Neural cell (in vitro differentiated cells): Measurements from ENCODE around the gene DIAPH1. TPM values are rescaled to one million over a fixed set of nuclear protein-coding genes. Genes with fewer than 3 reads are reported as not detected.
A peak's percentile ranks its signal among the peaks of the same experiment; 100 is the strongest.

ENCODE experiments used
- H2AFZ ChIP-seq: fragments of 200-600, 300-800 bp; sonication (generic), shearing (Covaris generic); 2 replicates; pipeline ENCODE4 v1.6.0; 2014; ENCODE audit warnings: low read depth, mild to moderate bottlenecking, antibody characterized with exemption, low read length, moderate library complexity
- H3F3A ChIP-seq: fragments of 200-600 bp; shearing (Covaris generic); 2 replicates; pipeline ENCODE4 v1.6.1; 2016; ENCODE audit warnings: mild to moderate bottlenecking, moderate library complexity, mixed read lengths, antibody characterized with exemption, low read length; ENCODE audit not compliant: insufficient read depth, poor library complexity, severe bottlenecking
- H3K27ac ChIP-seq: fragments of 200-600, 300-800 bp; sonication (generic), shearing (Covaris generic); 2 replicates; pipeline ENCODE4 v1.5.1; 2014; ENCODE audit warnings: mild to moderate bottlenecking, low read length, moderate library complexity
- H3K27me3 ChIP-seq: fragments of 300-800, 200-600 bp; sonication (generic), shearing (Covaris generic); 2 replicates; pipeline ENCODE4 v1.6.0; 2014; ENCODE audit warnings: mild to moderate bottlenecking, low read depth, low read length, moderate library complexity; ENCODE audit not compliant: insufficient read depth
- H3K36me3 ChIP-seq: fragments of 300-800, 200-600 bp; sonication (generic), shearing (Covaris generic); 2 replicates; pipeline ENCODE4 v1.5.1; 2014; ENCODE audit warnings: mild to moderate bottlenecking, antibody characterized with exemption, low read length, moderate library complexity; ENCODE audit not compliant: insufficient read depth
- H3K4me2 ChIP-seq: fragments of 300-800, 200-600 bp; sonication (generic), shearing (Covaris generic); 2 replicates; pipeline ENCODE4 v1.6.0; 2014; ENCODE audit warnings: mild to moderate bottlenecking, low read length
- H3K4me3 ChIP-seq: fragments of 300-800, 200-600 bp; sonication (generic), shearing (Covaris generic); 2 replicates; pipeline ENCODE4 v1.5.1; 2014; ENCODE audit warnings: mild to moderate bottlenecking, low read length, moderate library complexity
- H3K79me2 ChIP-seq: fragments of 200-600 bp; shearing (Covaris generic); replicated peaks from 2 replicates; pipeline ENCODE4 v1.6.0; 2014; ENCODE audit warnings: mild to moderate bottlenecking, low read length, moderate library complexity; ENCODE audit not compliant: insufficient read depth
- H3K9ac ChIP-seq: fragments of 300-800, 200-600 bp; sonication (generic), shearing (Covaris generic); 2 replicates; pipeline ENCODE4 v1.6.1; 2016; ENCODE audit warnings: mild to moderate bottlenecking, low read length, mixed read lengths
- H3K9me2 ChIP-seq: fragments of 200-600 bp; shearing (Covaris generic); 2 replicates; pipeline ENCODE4 v1.6.1; 2016; ENCODE audit warnings: mild to moderate bottlenecking, low read length, mixed read lengths; ENCODE audit not compliant: insufficient read depth
- H3K9me3 ChIP-seq: fragments of 200-600, 300-800 bp; sonication (generic), shearing (Covaris generic); 2 replicates; pipeline ENCODE4 v1.6.1; 2016; ENCODE audit warnings: mild to moderate bottlenecking, mixed run types, low read length, moderate library complexity, mixed read lengths
- H4K20me1 ChIP-seq: fragments of 200-600 bp; shearing (Covaris generic); 2 replicates; pipeline ENCODE4 v1.6.1; 2016; ENCODE audit warnings: mild to moderate bottlenecking, mixed run types; ENCODE audit not compliant: insufficient read depth
- CTCF ChIP-seq: fragments of 450-650 bp; IDR thresholded peaks from 2 replicates; pipeline ENCODE4 v1.5.1; 2014; ENCODE audit warnings: antibody characterized with exemption, mild to moderate bottlenecking, moderate library complexity; ENCODE audit not compliant: poor library complexity, severe bottlenecking
- EP300 ChIP-seq: fragments of 450-650 bp; conservative IDR thresholded peaks from 2 replicates; pipeline ENCODE4 v1.6.1; 2014; ENCODE audit warnings: antibody characterized with exemption, mild to moderate bottlenecking, moderate library complexity; ENCODE audit not compliant: poor library complexity, severe bottlenecking
- EZH2 ChIP-seq: fragments of 200-600, 300-800 bp; shearing (Covaris generic), sonication (generic); IDR thresholded peaks from 2 replicates; pipeline ENCODE4 v1.6.1; 2014; ENCODE audit warnings: antibody characterized with exemption, low read length, borderline replicate concordance, mild to moderate bottlenecking; ENCODE audit not compliant: insufficient read depth, poor library complexity, severe bottlenecking
- MXI1 ChIP-seq: fragments of 450-650 bp; conservative IDR thresholded peaks from 2 replicates; pipeline ENCODE4 v1.6.1; 2014; ENCODE audit warnings: antibody characterized with exemption, mild to moderate bottlenecking; ENCODE audit not compliant: poor library complexity, severe bottlenecking
- POLR2AphosphoS5 ChIP-seq: IDR thresholded peaks from 2 replicates; pipeline ENCODE4 v1.6.1; 2012
- RAD21 ChIP-seq: fragments of 450-650 bp; conservative IDR thresholded peaks from 2 replicates; pipeline ENCODE4 v1.6.1; 2014; ENCODE audit warnings: antibody characterized with exemption, mild to moderate bottlenecking, moderate library complexity
- SMC3 ChIP-seq: fragments of 450-650 bp; conservative IDR thresholded peaks from 2 replicates; pipeline ENCODE4 v1.6.1; 2014; ENCODE audit warnings: antibody characterized with exemption, mild to moderate bottlenecking, moderate library complexity; ENCODE audit not compliant: poor library complexity
- TAF1 ChIP-seq: IDR thresholded peaks from 2 replicates; pipeline ENCODE4 v1.6.1; 2012; ENCODE audit warnings: low read depth
- polyA plus RNA-seq: library from polyadenylated mRNA; depleted of rRNA; stranded (reverse); fragments of >200 nt; gene quantifications from 2 replicates; pipeline ENCODE4 v1.2.3, GENCODE V29; 2014
- TF ChIP-seq, protein P1 (sequence below): IDR thresholded peaks from 2 replicates; pipeline ENCODE4 v1.6.1; 2012; ENCODE audit warnings: borderline replicate concordance

DIAPH1 gene
- polyA plus RNA-seq, 1 donor from 2014 or later, result 21.9 TPM

- no peak for TF ChIP-seq CTCF
- no peak for TF ChIP-seq MXI1
Measured at GRCh38 chr5:141558150-141558549, 60.6 kb downstream of the DIAPH1 start (continued).

DNA sequence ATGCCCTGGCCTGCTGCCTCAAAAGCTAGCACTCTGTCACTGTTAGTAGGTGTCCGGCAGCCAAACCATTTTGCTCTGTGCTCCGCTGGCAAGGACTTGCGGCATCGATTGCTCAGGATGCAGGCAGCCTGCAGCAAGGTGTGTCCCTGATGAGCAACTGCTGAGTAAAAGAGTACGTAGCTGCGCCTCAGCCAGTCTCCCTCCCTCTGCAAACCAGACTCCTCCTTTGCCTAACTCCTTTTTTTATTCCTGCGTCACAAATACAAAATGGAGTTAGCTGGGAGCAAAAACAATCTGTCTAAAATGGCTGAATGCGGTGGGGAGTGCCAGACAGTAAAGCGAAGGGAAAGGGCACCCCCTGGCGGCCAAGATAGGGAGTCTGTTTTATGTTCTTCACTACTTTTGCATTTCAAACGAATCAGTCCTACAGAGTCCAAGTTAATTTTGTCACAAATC lies 61.1 kb downstream of the DIAPH1 start:
- no peak overlapping the region for H2AFZ ChIP-seq
- TF ChIP-seq TAF1 (no peak), CTCF (peak; percentile 64), EZH2 (no peak), MXI1 (no peak), SMC3 (peak; percentile 70), RAD21 (peak; percentile 66), POLR2AphosphoS5 (no peak), EP300 (no peak)
- TF ChIP-seq, protein P1, sequence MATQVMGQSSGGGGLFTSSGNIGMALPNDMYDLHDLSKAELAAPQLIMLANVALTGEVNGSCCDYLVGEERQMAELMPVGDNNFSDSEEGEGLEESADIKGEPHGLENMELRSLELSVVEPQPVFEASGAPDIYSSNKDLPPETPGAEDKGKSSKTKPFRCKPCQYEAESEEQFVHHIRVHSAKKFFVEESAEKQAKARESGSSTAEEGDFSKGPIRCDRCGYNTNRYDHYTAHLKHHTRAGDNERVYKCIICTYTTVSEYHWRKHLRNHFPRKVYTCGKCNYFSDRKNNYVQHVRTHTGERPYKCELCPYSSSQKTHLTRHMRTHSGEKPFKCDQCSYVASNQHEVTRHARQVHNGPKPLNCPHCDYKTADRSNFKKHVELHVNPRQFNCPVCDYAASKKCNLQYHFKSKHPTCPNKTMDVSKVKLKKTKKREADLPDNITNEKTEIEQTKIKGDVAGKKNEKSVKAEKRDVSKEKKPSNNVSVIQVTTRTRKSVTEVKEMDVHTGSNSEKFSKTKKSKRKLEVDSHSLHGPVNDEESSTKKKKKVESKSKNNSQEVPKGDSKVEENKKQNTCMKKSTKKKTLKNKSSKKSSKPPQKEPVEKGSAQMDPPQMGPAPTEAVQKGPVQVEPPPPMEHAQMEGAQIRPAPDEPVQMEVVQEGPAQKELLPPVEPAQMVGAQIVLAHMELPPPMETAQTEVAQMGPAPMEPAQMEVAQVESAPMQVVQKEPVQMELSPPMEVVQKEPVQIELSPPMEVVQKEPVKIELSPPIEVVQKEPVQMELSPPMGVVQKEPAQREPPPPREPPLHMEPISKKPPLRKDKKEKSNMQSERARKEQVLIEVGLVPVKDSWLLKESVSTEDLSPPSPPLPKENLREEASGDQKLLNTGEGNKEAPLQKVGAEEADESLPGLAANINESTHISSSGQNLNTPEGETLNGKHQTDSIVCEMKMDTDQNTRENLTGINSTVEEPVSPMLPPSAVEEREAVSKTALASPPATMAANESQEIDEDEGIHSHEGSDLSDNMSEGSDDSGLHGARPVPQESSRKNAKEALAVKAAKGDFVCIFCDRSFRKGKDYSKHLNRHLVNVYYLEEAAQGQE, result no peak
- no peaks in the 10 kb centered on the region for H3K79me2 ChIP-seq
- H3K36me3 ChIP-seq, result peaks cover 3% of the 10 kb centered on the region
- no peak overlapping the region for H3K4me3 ChIP-seq
- H3K9me2 ChIP-seq, result no peaks in the 10 kb centered on the region
- no peaks in the 10 kb centered on the region for H4K20me1 ChIP-seq
- H3K27ac ChIP-seq, result peak overlapping the region; percentile 54
- H3F3A ChIP-seq, result peaks cover 3% of the 10 kb centered on the region
- no peaks in the 10 kb centered on the region for H3K27me3 ChIP-seq
- no peaks in the 10 kb centered on the region for H3K9me3 ChIP-seq
- H3K4me2 ChIP-seq, result no peak overlapping the region
- H3K9ac ChIP-seq, result no peak overlapping the region

DNA sequence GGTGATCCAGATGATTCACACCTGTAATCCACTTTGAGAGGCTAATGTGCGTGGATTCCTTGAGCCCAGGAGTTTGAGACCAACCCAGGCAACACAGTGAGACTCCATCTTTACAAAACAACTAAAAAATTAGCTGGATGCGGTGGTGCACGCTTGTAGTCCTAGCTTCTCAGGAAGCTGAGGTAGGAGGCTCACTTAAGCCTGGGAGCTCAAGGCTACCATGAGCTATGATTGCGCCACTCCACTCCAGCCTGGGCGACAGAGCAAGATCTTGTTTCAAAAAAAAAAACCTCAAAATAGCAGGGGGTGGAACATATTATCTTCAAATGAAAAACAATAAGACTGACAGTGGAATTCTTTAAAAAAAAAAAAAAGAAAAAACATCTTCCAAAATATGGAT lies 70.9 kb downstream of the DIAPH1 start:
- Histone ChIP-seq H3K9me2 (no peaks in the 10 kb centered on the region), H2AFZ (no peak overlapping the region), H3K27me3 (no peaks in the 10 kb centered on the region), H3K4me3 (no peak overlapping the region), H3K9me3 (no peaks in the 10 kb centered on the region), H3K36me3 (peaks cover 10% of the 10 kb centered on the region), H3K79me2 (no peaks in the 10 kb centered on the region), H4K20me1 (no peaks in the 10 kb centered on the region), H3K4me2 (no peak overlapping the region), H3F3A (no peaks in the 10 kb centered on the region), H3K27ac (no peak overlapping the region), H3K9ac (no peak overlapping the region)
- TF ChIP-seq, protein P1, result no peak
- TF ChIP-seq POLR2AphosphoS5, result no peak
- TF ChIP-seq TAF1, result no peak
- TF ChIP-seq RAD21, result no peak
- no peak for TF ChIP-seq CTCF
- no peak for TF ChIP-seq EZH2
- TF ChIP-seq SMC3, result no peak
- no peak for TF ChIP-seq EP300
- no peak for TF ChIP-seq MXI1
